HCT116 (cell line): ENCODE results near the gene KCNC2. TPM values are rescaled to one million over a fixed set of nuclear protein-coding genes. Genes with fewer than 3 reads are reported as not detected.

Experiments
- ATAC-seq: fragments of 200-7000 bp; cut with Tn5 transposase; 2 replicates; pipeline ENCODE4 v1.9.1; 2020; ENCODE audit warnings: mild to moderate bottlenecking, moderate library complexity
- BruUV-seq: library from RNA; stranded (reverse); fragments of 400-500 nt; replicated peaks from 2 replicates; lab custom pipeline; 2021; lab: Mats Ljungman, UMichigan
- CTCF ChIA-PET: fragments of 300-600 bp; sonication (Branson Sonifier 250); formaldehyde crosslinking; loops from one replicate; lab custom pipeline; 2021; ENCODE audit warnings: antibody characterized with exemption; lab: Charles Lee
- POLR2A ChIA-PET: fragments of 300-600, 350-600 bp; sonication (Branson Sonifier 250); formaldehyde crosslinking; loops from one replicate; lab custom pipeline; 2021; ENCODE audit warnings: antibody characterized with exemption; lab: Charles Lee
- RAD21 ChIA-PET, 2 experiments: fragments of 300-600 bp; sonication (Branson Sonifier 250); formaldehyde crosslinking; loops; one replicate each; lab custom pipeline; 2023; ENCODE audit warnings: low total read pairs in 2 of 2; ENCODE audit not compliant: uncharacterized antibody in 2 of 2, unreplicated experiment in 2 of 2, low non-redundant PET in 1 of 2; lab: Charles Lee
- DNase-seq: peaks from one replicate; pipeline ENCODE4 v3.0.0-alpha.2; 2010; ENCODE audit warnings: low read depth, low spot score
- H2AFZ ChIP-seq: fragments of 200-600 bp; shearing (Covaris generic), sonication (generic); 2 replicates; pipeline ENCODE4 v1.6.1; 2017; ENCODE audit warnings: low read depth, mixed run types, mixed read lengths, antibody characterized with exemption, low read length; ENCODE audit not compliant: poor library complexity, severe bottlenecking
- H3K27ac ChIP-seq: 2 replicates; pipeline ENCODE4 v1.5.1; 2012; ENCODE audit warnings: low read depth, low read length
- H3K27me3 ChIP-seq: fragments of 200-600 bp; sonication (generic); 2 replicates; pipeline ENCODE4 v1.6.1; 2016; ENCODE audit warnings: mixed run types, low read length, mixed read lengths; ENCODE audit not compliant: insufficient read depth
- H3K36me3 ChIP-seq, 2 experiments: fragments of 200-500 bp in 1 of 2; fragments of 200-600 bp in 1 of 2; sonication (Bioruptor generic) in 1 of 2; sonication (generic) in 1 of 2; 2 replicates each; pipeline versions ENCODE4 v1.5.1 to v1.6.1; 2014 to 2016; ENCODE audit warnings: low read length in 2 of 2, inconsistent platforms in 1 of 2, mixed read lengths in 1 of 2, mixed run types in 1 of 2; ENCODE audit not compliant: insufficient read depth in 2 of 2, control insufficient read depth in 1 of 2
- H3K4me1 ChIP-seq, 2 experiments: fragments of 200-600 bp in 1 of 2; sonication (generic) in 1 of 2; 2 replicates each; pipeline versions ENCODE4 v1.5.1 to v1.6.1; 2012 to 2017; ENCODE audit warnings: low read length in 2 of 2, inconsistent platforms in 1 of 2, mild to moderate bottlenecking in 1 of 2, mixed read lengths in 1 of 2, mixed run types in 1 of 2, moderate library complexity in 1 of 2; ENCODE audit not compliant: insufficient read depth in 2 of 2, control insufficient read depth in 1 of 2
- H3K4me2 ChIP-seq: fragments of 200-600 bp; sonication (generic); 2 replicates; pipeline ENCODE4 v1.6.1; 2017; ENCODE audit warnings: mixed run types, low read length, mixed read lengths
- H3K4me3 ChIP-seq, 2 experiments: fragments of 200-600 bp in 1 of 2; sonication (generic) in 1 of 2; replicated peaks in 1 of 2; 2 replicates each; pipeline ENCODE4 v1.5.1; 2011 to 2016; ENCODE audit warnings: low read length in 2 of 2, control low read depth in 1 of 2, low read depth in 1 of 2, mild to moderate bottlenecking in 1 of 2, mixed read lengths in 1 of 2, mixed run types in 1 of 2
- H3K79me2 ChIP-seq: fragments of 200-600 bp; sonication (generic); 2 replicates; pipeline ENCODE4 v1.6.1; 2017; ENCODE audit warnings: mild to moderate bottlenecking, mixed run types, low read length, moderate library complexity, mixed read lengths; ENCODE audit not compliant: insufficient read depth
- H3K9ac ChIP-seq: fragments of 200-600 bp; sonication (generic); 2 replicates; pipeline ENCODE4 v1.6.1; 2016; ENCODE audit warnings: low read length, mixed read lengths
- H3K9me2 ChIP-seq: fragments of 200-600 bp; sonication (generic), shearing (Covaris generic); 2 replicates; pipeline ENCODE4 v1.6.1; 2017; ENCODE audit warnings: mixed run types, mild to moderate bottlenecking, moderate library complexity; ENCODE audit not compliant: insufficient read depth
- H3K9me3 ChIP-seq, 2 experiments: fragments of 200-500 bp in 1 of 2; fragments of 200-600 bp in 1 of 2; sonication (Bioruptor generic) in 1 of 2; sonication (generic) in 1 of 2; 2 replicates each; pipeline ENCODE4 v1.6.1; 2014 to 2017; ENCODE audit warnings: low read length in 2 of 2, mixed read lengths in 2 of 2, inconsistent platforms in 1 of 2, low read depth in 1 of 2, mild to moderate bottlenecking in 1 of 2, mixed run types in 1 of 2, moderate library complexity in 1 of 2; ENCODE audit not compliant: control insufficient read depth in 1 of 2, insufficient read depth in 1 of 2
- H4K20me1 ChIP-seq: fragments of 200-600 bp; sonication (generic), shearing (Covaris generic); 2 replicates; pipeline ENCODE4 v1.6.1; 2017; ENCODE audit warnings: mixed run types, mild to moderate bottlenecking, moderate library complexity; ENCODE audit not compliant: insufficient read depth
- CEBPB ChIP-seq: IDR thresholded peaks from 2 replicates; pipeline ENCODE4 v1.6.1; 2012; ENCODE audit warnings: low read depth
- CTCF ChIP-seq, 3 experiments: fragments of 200-600 bp in 1 of 3; sonication (generic) in 1 of 3; IDR thresholded peaks in 2 of 3; conservative IDR thresholded peaks in 1 of 3; 2 replicates each; pipeline ENCODE4 v1.5.1; 2012 to 2017; ENCODE audit warnings: low read depth in 2 of 3, low read length in 2 of 3, antibody characterized with exemption in 1 of 3, borderline replicate concordance in 1 of 3, control low read depth in 1 of 3, mild to moderate bottlenecking in 1 of 3, mixed read lengths in 1 of 3, mixed run types in 1 of 3, moderate library complexity in 1 of 3; ENCODE audit not compliant: insufficient read depth in 1 of 3
- EZH2 ChIP-seq: fragments of 200-600 bp; sonication (generic); IDR thresholded peaks from 2 replicates; pipeline ENCODE4 v1.6.1; 2017; ENCODE audit warnings: antibody characterized with exemption, mixed run types
- RAD21 ChIP-seq: IDR thresholded peaks from 2 replicates; pipeline ENCODE4 v1.6.1; 2012; ENCODE audit warnings: low read depth, mild to moderate bottlenecking
- SRF ChIP-seq: IDR thresholded peaks from 2 replicates; pipeline ENCODE4 v1.6.1; 2012; ENCODE audit warnings: low read depth
- YY1 ChIP-seq: IDR thresholded peaks from 2 replicates; pipeline ENCODE4 v1.6.1; 2011; ENCODE audit warnings: low read length, low read depth, moderate library complexity, mild to moderate bottlenecking; ENCODE audit not compliant: insufficient replicate concordance; ENCODE audit errors: extremely low read depth
- ZNF274 ChIP-seq: fragments of 200-500 bp; sonication (Bioruptor generic); IDR thresholded peaks from 2 replicates; pipeline ENCODE4 v1.6.1; 2014; ENCODE audit warnings: mild to moderate bottlenecking, low read depth, low read length, inconsistent platforms
- intact Hi-C: fragments of 100-400 bp; cut with micrococcal nuclease; formaldehyde crosslinking; loops from 2 replicates; pipeline ENCODE4 v1.10.0; 2022
- total RNA-seq: library from RNA; stranded (reverse); gene quantifications from one replicate; pipeline ENCODE4 v1.2.1, GENCODE V29; 2021; ENCODE audit not compliant: unreplicated experiment

The KCNC2 gene
- total RNA-seq, 1 experiment from 2014 or later = not detected

GRCh38 chr12:75097003-75097402 lies 112.6 kb downstream of the KCNC2 start (continued):
- no peak for TF ChIP-seq CEBPB
- no peak for TF ChIP-seq EZH2
- no peak for TF ChIP-seq YY1
- no peak for TF ChIP-seq ZNF274

- POLR2A ChIA-PET = no interaction called here
- ATAC-seq (peak; percentile 86), DNase-seq (peak; percentile 13)
- Histone ChIP-seq H3K4me1 (no peaks in the 10 kb centered on the region), H3K9ac (no peak overlapping the region), H2AFZ (peak overlapping the region; percentile 66), H3K36me3 (no peaks in the 10 kb centered on the region), H3K4me2 (no peak overlapping the region), H3K79me2 (no peaks in the 10 kb centered on the region), H3K27ac (no peak overlapping the region), H3K9me2 (no peaks in the 10 kb centered on the region), H3K9me3 (no peaks in the 10 kb centered on the region), H3K27me3 (no peaks in the 10 kb centered on the region), H4K20me1 (no peaks in the 10 kb centered on the region), H3K4me3 (no peak overlapping the region)
- CTCF ChIA-PET = interaction anchor here (0.7 to 1.3 kb wide), 8 partner anchors 15 to 399 kb away, joined by 3 to 6 read pairs (median 3); no protein-coding TSS in a partner anchor
- RAD21 ChIA-PET = interaction anchor here in 1 of 2 experiments (1.0 kb wide), 1 partner anchor 284 kb away, joined by 3 read pairs; no protein-coding TSS in a partner anchor
- no TSS peak for BruUV-seq
- TF ChIP-seq SRF (no peak), RAD21 (peak; percentile 69), CTCF (IDR thresholded peaks at IDR 0.05 in 2 of 3, conservative IDR thresholded peaks at IDR 0.05 in 1 of 3; ENCODE audit: borderline replicate concordance in 1 of 3, insufficient read depth in 1 of 3, low read depth in 2 of 3, low read length in 2 of 3) (peak; percentile 37 to 58 (median 37); a peak in 3 of 6 replicates), CEBPB (no peak)
- intact Hi-C loops = loop anchor here (10.0 kb wide), 2 partner anchors 283 to 393 kb away; no protein-coding TSS in a partner anchor
Observed at GRCh38 chr12:75087654-75088053, 122.0 kb downstream of the KCNC2 start.
